Heart left ventricle (tissue), 13 donors: ENCODE data around the gene AP4E1.

Experiments used
- CTCF ChIP-seq, 12 donors: fragments of 200-600 bp; sonication (generic) in 4 of 12; IDR thresholded peaks; one replicate each; pipeline versions ENCODE4 v1.5.0 to v1.8.0; 2018 to 2022; ENCODE audit warnings: antibody characterized with exemption in 12 of 12, mild to moderate bottlenecking in 5 of 12
- POLR2A ChIP-seq, 2 donors: fragments of 450-650 bp; IDR thresholded peaks; one replicate each; pipeline ENCODE4 v1.6.1; 2017; ENCODE audit warnings: antibody characterized with exemption in 2 of 2, mild to moderate bottlenecking in 2 of 2, moderate library complexity in 2 of 2
- donor health status: ischemic (EF 13 %, LVEDD 7.1; RV severe dilation, severe dysfunction).
- donor health status: DM: no; HTN: yes; CAD: no.
- donor health status: DM: no; HTN: no; CAD: no.
- donor health status: ischemic (EF 25% LVEDD 6.9; RV normal size, moderate dysfunction).
- donor health status: ischemic (EF 25% LVEDD 5.7; RV mildly dilated, moderate dysfunction).
- donor health status: ischemic (EF 35%, LVEDD 5.7; RV mildly dilated, moderate dysfunction).
- donor health status: nonischemic (EF 11% LVEDD 7.7; RV severe dilation, severe dysfunction).
- donor health status: DM: yes; HTN: yes; CAD: no.
- donor health status: PGD.
- donor health status: ischemic (EF 29% LVEDD 5.4; RV normal size, mild dysfunction).
- donor health status: nonischemic (EF 23%, LVEDD 6.1; RV moderate dilation, normal function).

- TF ChIP-seq POLR2A (IDR thresholded peaks at IDR 0.05) (no peak), CTCF (IDR thresholded peaks at IDR 0.05) (no peak)
Observed at GRCh38 chr15:51007131-51007666, 98.7 kb downstream of the AP4E1 start.
